HG02970 (cell line): ENCODE data around the gene SNF8.

ENCODE experiments used
- ATAC-seq: cut with Tn5 transposase; IDR thresholded peaks from one replicate; pipeline ENCODE4 v1.9.1; 2021; ENCODE audit warnings: mild to moderate bottlenecking, moderate library complexity, moderate number of reproducible peaks; ENCODE audit not compliant: unreplicated experiment, low FRiP score

Gene SNF8

DNA sequence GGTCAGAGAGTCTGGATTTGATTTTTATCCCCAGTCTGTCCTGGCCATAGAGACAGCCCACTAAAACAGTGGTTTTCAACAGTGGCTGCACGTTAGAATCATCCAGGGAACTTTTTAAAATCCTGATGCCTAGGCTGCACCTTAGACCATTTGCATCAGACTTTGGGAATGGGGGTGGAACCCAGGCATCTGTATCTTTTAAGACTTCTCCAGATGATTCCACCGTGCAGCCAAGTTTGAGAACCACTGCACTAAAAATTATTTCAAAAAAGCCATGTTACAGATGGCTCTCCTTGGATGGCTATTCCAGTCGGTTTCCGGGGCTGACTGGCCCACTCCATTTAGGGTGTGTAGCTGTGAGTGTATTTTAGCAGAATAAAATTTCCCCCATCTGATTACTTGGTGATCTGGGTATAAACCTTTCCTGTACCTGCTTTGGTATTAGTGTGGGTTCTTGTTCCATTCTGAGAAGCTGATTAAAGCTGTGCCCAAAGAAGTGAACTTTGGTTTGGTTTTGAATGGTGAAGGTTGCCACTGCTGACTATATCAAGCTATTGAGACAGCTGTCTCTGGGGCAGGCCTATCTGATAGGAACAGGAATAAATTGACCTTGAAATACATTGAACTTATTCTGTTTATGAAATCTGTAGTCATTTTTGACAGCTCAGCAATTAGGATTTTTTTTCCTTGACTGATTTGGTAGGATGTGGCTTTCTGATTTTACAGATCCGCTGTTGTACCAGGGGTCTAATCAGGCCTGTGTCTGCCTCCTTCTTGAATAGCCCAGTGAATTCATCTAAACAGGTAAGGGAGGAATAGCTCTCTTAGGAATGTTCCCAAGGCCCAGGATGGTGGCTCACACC is 50.8 kb downstream of the SNF8 start:
- no peak for ATAC-seq

DNA sequence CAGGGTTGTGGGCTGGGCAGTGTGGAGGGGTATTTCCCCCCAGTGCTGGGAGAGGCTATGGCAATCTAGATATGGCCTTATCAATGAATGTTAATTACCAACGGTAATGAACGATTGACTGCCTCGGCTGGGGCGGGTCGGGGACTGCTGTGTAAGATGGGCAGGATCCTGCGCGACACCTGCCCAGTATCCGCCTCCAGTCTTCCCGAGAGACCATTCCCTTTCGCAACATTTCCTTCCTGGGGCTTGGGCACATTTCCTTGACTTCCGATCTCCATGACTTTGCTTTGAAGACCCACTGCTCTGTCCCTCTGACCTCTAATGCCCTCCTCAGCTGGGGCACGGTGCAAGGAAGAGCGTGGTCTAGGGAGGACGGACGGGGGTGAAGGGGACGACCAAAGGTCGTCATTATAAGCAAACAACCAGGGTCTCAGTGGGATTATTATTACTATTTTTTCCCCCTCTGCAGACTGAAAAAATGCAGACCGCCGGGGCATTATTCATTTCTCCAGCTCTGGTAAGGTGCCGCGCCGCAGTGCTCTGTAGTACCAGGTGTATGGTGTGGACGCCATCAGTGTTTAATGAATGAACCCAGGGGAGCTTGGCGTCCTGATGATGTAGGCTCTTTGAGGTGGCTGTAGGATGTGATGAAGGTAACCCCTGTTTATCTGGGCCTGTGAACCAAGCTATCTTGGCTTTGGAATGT is 51.5 kb downstream of the SNF8 start:
- ATAC-seq: no peak

DNA sequence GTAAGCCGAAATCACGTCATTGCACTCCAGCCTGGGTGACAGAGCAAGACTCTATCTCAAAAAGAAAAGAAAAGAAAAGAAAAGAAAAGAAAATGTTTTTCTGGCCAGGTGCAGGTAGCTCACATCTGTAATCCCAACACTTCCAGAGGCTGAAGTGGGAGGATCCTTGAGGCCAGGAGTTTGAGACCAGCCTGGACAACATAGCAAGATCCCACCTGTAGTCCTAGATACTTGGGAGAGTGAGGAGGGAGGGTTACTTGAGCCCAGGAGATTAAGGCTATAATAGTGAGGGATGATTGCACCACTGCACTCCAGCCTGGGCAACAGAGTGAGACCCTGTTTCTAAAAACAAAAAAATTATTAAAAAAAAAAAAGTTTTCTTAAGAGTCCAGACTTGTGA is 54.6 kb downstream of the SNF8 start:
- no peak for ATAC-seq

DNA sequence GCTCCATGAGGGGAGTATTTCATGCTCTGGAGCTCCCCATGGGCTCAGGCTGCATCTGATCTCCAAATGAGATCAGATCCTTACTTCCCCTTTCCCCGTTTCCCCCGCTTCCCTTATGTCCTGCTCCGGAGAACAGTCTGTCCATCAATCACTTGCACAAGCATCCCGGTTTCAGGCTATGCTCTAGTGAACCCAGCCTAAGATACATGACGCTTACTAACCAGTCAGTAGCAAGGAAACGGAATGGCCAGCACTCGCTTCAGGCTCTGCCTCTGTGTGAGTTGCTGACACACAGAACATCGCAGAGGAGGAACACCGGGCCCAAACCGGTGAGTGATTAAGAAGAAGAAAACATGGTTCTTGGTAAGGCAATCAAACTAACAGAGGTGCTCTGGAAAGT is 61.5 kb downstream of the SNF8 start:
- no peak for ATAC-seq

DNA sequence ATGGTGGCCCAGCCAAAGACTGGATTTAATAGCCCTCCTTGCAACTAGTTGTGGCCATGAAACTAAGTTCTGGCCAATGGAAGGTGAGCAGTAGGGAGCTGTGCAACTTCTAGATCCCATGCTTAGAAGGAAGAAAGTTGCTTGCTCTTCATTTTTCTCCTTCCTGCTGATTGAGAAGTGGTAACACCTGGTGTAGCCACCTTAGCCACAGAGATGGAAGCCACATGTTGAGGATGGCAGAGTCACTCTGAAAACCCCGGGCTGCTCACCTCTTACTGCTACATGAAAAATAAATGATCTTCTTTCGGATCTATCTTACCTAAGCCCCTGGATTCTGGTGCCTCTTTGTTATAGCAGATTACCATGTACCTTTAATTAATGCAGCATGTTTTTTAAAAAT is 62.4 kb downstream of the SNF8 start:
- no peak for ATAC-seq
